ENCODE measurements around the gene GREM1.

Gene GREM1

DNA sequence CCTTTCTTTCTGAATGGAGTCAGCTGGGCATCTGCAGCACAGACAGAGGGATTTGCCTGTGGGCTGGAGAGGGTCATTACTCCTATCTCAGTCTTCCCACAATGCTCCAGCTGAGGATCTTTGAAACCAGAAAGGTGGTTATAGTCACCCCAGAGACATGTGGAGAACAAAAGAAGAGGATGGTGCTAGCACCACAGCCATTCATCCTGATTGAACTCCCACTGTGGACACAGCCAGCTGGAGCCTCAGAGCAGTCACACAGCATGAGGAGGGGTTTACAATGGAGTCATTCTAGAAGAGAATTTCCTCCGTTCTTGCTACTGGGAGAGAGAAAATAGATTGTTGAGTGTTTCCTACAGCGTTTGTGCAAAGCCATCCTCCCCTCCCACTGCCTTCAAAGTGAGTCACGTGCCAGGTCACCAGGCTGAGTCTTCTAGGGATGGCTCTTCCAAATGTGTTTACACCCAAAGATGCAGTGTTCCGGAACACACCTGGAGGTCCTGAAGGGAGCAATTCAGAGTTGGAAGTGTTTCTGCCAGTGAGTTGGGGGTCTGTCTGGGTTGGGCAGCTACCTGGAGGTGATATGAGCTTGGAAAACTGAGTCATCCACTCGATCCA lies 18.9 kb upstream of the GREM1 start:
- DNase-seq = no peak

DNA sequence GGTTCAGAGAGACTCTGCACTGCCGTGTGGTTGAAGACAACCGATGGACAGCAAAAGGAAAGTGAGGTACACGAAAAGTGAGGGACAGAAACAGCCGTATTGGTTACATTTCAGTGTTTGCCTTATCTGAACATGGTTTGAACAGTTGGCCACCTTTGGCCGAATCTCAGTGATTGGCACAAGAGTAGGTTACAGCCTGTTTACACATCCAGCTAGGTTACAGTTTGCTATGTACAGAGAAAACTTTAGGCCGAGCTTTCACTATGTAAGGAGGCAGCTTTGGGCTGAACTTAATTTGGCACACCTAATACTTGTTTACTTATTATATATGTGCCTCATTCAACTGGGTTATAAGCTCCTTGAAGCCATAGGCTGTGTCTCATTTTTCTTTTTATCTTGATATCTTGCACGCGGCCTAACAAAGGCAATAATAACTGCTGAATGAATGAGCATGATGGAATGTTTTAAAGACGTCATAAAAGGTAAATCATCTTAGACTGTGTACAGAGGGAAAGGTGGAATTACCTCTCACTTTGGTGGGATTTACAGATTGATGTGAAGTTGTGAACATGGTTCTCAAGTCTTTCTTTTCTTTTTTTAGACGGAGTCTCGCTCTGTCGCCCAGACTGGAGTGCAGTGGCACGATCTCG lies 17.2 kb upstream of the GREM1 start:
- no peak for DNase-seq

- DNase-seq = no peak
Observed at GRCh38 chr15:32701863-32702262, 15.9 kb upstream of the GREM1 start.

GRCh38 chr15:32704395-32704981 lies 13.3 kb upstream of the GREM1 start:
- no peak for DNase-seq

DNA sequence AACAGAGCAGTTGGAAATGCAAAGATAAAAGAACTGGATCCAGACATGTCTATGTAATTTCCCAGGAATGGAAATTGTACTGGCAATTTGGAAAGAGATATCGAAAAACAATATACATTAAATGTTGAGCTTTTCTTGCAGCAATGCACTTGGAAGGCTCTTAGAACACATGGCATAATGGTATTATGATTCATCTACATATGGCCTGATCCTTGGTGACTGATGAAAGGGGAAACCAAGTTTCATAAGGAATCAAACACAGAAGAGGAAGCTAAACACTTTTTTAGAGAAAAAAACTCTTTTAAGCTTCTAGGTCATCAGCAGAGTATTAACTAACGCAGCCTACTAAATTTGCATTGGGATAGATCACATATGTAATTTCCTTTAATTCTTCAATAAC lies 12.4 kb upstream of the GREM1 start:
- DNase-seq = no peak

GRCh38 chr15:32706704-32707103 lies 11.1 kb upstream of the GREM1 start:
- no peak for DNase-seq

DNA sequence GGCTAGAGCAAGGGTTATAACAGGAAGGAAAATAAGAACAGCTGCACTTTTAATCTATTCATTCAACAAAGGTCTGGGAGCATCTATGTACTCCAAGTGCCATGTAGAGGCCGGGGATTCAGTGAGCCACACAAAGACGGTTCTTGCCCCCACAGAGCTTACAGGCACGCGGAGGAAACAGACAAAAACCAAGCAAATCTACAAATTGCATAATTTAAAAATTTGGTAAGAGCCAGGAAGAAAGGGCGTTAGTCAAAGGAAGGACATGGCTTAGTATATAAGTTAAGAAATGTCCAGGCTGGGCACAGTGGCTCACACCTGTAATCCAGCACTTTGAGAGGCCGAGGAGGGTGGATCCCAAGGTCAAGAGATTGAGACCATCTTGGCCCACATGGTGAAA lies 10.4 kb upstream of the GREM1 start:
- no peak for DNase-seq

DNA sequence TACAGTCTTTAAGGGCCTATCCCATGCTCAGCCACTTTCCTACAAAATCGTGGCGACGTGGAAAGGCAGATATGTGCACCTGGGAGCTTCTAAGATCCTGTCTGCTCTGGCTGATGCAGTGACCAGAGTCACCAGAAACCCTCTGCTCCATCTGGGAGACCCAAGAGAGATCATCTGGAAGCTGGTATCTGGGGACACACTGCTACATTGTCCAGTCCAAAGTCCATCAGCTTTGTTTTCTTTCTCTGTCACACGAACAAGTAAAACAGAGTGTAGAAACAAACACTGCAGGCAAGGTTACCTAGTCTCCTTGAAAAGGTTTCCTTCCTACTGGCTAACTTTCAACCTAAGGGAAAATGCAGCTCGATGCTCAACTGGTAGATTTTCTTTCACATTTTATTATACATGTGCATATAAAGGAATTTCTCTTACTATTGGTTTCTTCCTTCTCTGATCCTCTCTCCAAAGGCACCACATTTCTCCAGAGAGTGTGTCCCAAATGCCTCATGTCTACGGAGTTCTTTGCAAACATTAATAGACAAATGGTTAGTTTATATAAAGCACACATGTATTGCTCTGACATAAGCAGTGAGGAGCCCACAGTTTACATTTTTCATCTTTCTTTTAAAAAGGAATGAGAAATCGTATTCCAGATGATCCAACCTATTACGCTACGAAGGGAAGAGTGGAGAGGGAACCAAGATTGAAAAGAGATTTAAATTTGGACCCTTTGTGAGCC lies 8.3 kb upstream of the GREM1 start:
- no peak for DNase-seq

- DNase-seq = no peak
Observed at GRCh38 chr15:32715276-32715675, 2.5 kb upstream of the GREM1 start.

GRCh38 chr15:32716216-32716914 lies 1.4 kb upstream of the GREM1 start:
- DNase-seq = no peak

DNA sequence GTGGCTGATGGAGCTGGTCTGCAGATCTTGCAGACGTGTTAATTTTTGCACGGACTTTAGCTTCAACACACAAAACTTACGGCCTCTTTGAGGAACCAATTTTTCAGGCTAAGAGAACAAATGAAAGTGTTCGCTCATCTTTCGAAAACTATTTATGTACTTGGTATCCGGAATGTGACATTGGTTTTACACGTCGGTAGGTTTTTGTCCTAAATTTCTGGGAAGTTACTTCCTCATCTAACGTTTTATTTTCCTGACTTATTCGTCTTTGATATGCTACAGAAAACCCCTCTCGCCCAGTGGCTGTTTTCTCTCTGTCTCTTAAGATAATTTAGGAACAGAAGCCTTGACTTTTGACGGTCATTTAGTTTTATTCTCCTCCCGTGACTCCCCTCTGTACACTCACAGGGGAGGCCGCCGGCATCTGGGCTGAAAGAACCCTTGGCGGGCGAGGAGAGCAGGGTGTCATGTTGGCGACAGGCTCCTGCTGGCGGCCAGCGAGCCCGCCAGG lies 834 bp upstream of the GREM1 start:
- no peak for DNase-seq

DNA sequence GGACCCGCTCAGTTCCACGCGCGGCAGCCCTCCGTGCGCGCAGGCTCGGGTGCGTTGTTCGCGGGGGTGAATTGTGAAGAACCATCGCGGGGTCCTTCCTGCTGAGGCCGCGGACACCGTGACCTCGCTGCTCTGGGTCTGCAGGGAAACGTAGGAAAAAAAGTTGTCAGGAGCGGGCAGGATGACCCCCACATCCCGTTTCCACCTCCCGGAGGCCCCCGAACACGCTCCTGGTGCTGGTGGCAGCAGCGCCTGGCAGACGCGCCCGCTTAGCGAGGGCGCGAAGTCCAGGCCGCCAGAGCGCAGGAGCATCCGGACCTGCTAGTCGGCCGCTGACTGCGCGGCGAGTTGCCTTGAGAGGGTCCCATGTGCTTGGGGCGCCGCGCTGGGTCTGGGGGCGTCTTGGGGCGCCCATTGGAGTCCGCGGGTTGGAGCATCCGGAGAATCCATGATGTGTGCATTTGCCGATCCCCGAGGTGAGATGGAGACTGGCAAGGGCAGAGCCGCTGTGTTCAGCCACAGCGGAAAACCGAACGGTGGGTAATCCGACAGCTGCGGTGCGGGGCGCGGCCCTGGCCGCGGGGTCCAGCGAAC lies 520 bp downstream of the GREM1 start:
- DNase-seq = no peak

GRCh38 chr15:32718821-32719716 lies 1.3 kb downstream of the GREM1 start:
- DNase-seq = no peak

DNA sequence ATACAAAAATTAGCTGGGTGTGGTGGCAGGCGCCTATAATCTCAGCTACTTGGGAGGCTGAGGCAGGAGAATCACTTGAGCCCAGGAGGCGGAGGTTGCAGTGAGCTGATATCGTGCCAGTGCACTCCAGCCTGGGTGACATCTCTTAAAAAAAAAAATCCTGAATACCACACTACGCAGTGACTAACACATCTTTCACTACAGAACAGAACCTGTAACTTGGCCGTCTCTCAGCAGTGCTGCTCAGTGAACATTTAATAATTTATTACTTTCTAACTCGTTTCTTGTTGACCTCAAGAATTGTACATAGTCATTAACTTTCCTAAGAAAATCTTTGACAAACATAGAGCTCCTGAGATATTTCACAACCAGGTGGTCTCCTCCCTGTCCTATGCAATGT lies 3.8 kb downstream of the GREM1 start:
- no peak for DNase-seq

DNA sequence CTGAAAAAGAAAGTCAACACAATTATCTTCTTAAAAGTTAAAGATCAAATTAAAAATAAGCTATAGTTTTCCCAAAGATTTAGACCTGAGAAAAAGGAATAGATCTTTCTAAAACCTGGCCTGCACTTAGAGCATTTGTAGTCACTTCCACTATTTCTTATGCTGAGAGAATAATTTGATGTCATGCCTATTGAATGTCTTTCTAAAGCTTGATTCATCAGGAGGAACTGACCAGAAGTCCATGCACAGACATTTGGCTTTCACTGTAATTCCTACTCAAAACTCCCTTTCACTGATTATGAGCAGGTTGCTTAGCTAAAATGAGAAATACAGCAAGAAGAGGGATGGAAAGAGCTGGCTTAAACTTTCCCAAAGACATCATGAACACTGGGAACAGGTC lies 4.3 kb downstream of the GREM1 start:
- no peak for DNase-seq

- DNase-seq = no peak
Observed at GRCh38 chr15:32723171-32723948, 5.6 kb downstream of the GREM1 start.

GRCh38 chr15:32729700-32730395 lies 12.0 kb downstream of the GREM1 start:
- DNase-seq = no peak

- DNase-seq = peak; percentile 32
Observed at GRCh38 chr15:32730677-32731654, 13.2 kb downstream of the GREM1 start.
